ENCODE measurements around the gene PCDH9. TPM values are rescaled to one million over a fixed set of nuclear protein-coding genes. Genes with fewer than 3 reads are reported as not detected.

PCDH9 gene
- total and polyA plus RNA-seq, 8 donors, result 2.0 to 11.6 (median 3.1) TPM

GRCh38 chr13:66365101-66365500 is 865.0 kb downstream of the PCDH9 start:
- intact Hi-C loops (cut with DNase I), result no loop called here
- no peak overlapping the region for H3K4me3 ChIP-seq
- no peak for DNase-seq
- H3K4me1 ChIP-seq, result no peaks in the 10 kb centered on the region
- H3K9me3 ChIP-seq, result no peaks in the 10 kb centered on the region
- TF ChIP-seq CTCF (IDR thresholded peaks at IDR 0.05), result no peak
- ATAC-seq, result no peak
- no peaks in the 10 kb centered on the region for H3K27me3 ChIP-seq
- no peak overlapping the region for H3K27ac ChIP-seq
- no peaks in the 10 kb centered on the region for H3K36me3 ChIP-seq

GRCh38 chr13:66364346-66364745 is 865.8 kb downstream of the PCDH9 start:
- no peaks in the 10 kb centered on the region for H3K36me3 ChIP-seq
- intact Hi-C loops (cut with DNase I), result no loop called here
- no peak for TF ChIP-seq CTCF (IDR thresholded peaks at IDR 0.05)
- ATAC-seq (no peak), DNase-seq (no peak)
- no peak overlapping the region for H3K4me3 ChIP-seq
- no peaks in the 10 kb centered on the region for H3K9me3 ChIP-seq
- no peak overlapping the region for H3K27ac ChIP-seq
- no peaks in the 10 kb centered on the region for H3K4me1 ChIP-seq
- H3K27me3 ChIP-seq, result no peaks in the 10 kb centered on the region

- Histone ChIP-seq H3K9me3 (no peaks in the 10 kb centered on the region), H3K36me3 (no peaks in the 10 kb centered on the region), H3K4me3 (no peak overlapping the region), H3K27ac (no peak overlapping the region), H3K4me1 (no peaks in the 10 kb centered on the region), H3K27me3 (no peaks in the 10 kb centered on the region)
- DNase-seq, result no peak
- intact Hi-C loops (cut with DNase I), result no loop called here
- ATAC-seq, result no peak
- TF ChIP-seq CTCF (IDR thresholded peaks at IDR 0.05), result no peak
Observed at GRCh38 chr13:66362485-66362884, 867.7 kb downstream of the PCDH9 start.

GRCh38 chr13:66359910-66360552 is 870.1 kb downstream of the PCDH9 start:
- ATAC-seq (no peak), DNase-seq (no peak)
- Histone ChIP-seq H3K36me3 (no peaks in the 10 kb centered on the region), H3K9me3 (no peaks in the 10 kb centered on the region), H3K27me3 (no peaks in the 10 kb centered on the region), H3K4me3 (no peak overlapping the region), H3K4me1 (no peaks in the 10 kb centered on the region), H3K27ac (no peak overlapping the region)
- intact Hi-C loops (cut with DNase I), result no loop called here
- no peak for TF ChIP-seq CTCF (IDR thresholded peaks at IDR 0.05)

- intact Hi-C loops (cut with DNase I), result no loop called here
- Histone ChIP-seq H3K27ac (no peak overlapping the region), H3K9me3 (no peaks in the 10 kb centered on the region), H3K27me3 (no peaks in the 10 kb centered on the region), H3K36me3 (no peaks in the 10 kb centered on the region), H3K4me1 (no peaks in the 10 kb centered on the region), H3K4me3 (no peak overlapping the region)
- TF ChIP-seq CTCF (IDR thresholded peaks at IDR 0.05), result no peak
- ATAC-seq (no peak), DNase-seq (no peak)
Observed at GRCh38 chr13:66359393-66359792, 870.7 kb downstream of the PCDH9 start.

All from left lung (tissue), 10 donors.